Measurements from ENCODE around the gene FOLR2. TPM values are rescaled to one million over a fixed set of nuclear protein-coding genes. Genes with fewer than 3 reads are reported as not detected.
"Not testable (repeated sequence)": the region's sequence is repeated elsewhere in the genome, so short reads cannot be mapped to it uniquely, and the experiment has no call there.

FOLR2 gene
- total and polyA plus RNA-seq, 5 donors from 2014 or later: 0.26 TPM; not detected in 4

GRCh38 chr11:72191961-72192381 lies 24.6 kb upstream of the FOLR2 start, which contains the start of gene FOLR1:
Gene FOLR1, plus strand, starts transcription at chr11:72192140. Its CDS starts 34 bp downstream, at chr11:72192174.
- no peak for ATAC-seq (ENCODE audit: low read depth in 2 of 2)
- Histone ChIP-seq H3K9me3 (ENCODE audit: control insufficient read depth in 2 of 2, low read length in 2 of 2) (no peaks in the 10 kb centered on the region), H3K36me3 (ENCODE audit: control insufficient read depth, insufficient read depth, low read length) (no peaks in the 10 kb centered on the region), H3K27ac (ENCODE audit: insufficient read depth, low read length, poor library complexity, severe bottlenecking) (no peak within 1 kb of the TSS), H3K4me3 (ENCODE audit: low read depth, low read length) (no peak within 1 kb of the TSS), H3K4me1 (ENCODE audit: control insufficient read depth, insufficient read depth, low read length, poor library complexity, severe bottlenecking) (no peaks in the 10 kb centered on the region), H3K27me3 (ENCODE audit: control insufficient read depth, insufficient read depth, low read length) (no peaks in the 10 kb centered on the region)
- no peak within 1 kb of the TSS for H3K27ac Mint-ChIP-seq
- no peaks in the 10 kb centered on the region for H3K27me3 Mint-ChIP-seq
- H3K4me1 Mint-ChIP-seq: no peaks in the 10 kb centered on the region
- H3K36me3 Mint-ChIP-seq: no peaks in the 10 kb centered on the region
- no peaks in the 10 kb centered on the region for H3K9me3 Mint-ChIP-seq
- no peak for DNase-seq
- no peak within 1 kb of the TSS for H3K4me3 Mint-ChIP-seq

GRCh38 chr11:72195518-72196270 lies 20.9 kb upstream of the FOLR2 start:
- no peaks in the 10 kb centered on the region for H3K4me1 Mint-ChIP-seq
- no peaks in the 10 kb centered on the region for H3K27me3 ChIP-seq (ENCODE audit: control insufficient read depth, insufficient read depth, low read length)
- H3K36me3 ChIP-seq (ENCODE audit: control insufficient read depth, insufficient read depth, low read length): no peaks in the 10 kb centered on the region
- no peak overlapping the region for H3K27ac Mint-ChIP-seq
- no peaks in the 10 kb centered on the region for H3K4me1 ChIP-seq (ENCODE audit: control insufficient read depth, insufficient read depth, low read length, poor library complexity, severe bottlenecking)
- H3K36me3 Mint-ChIP-seq: no peaks in the 10 kb centered on the region
- H3K27ac ChIP-seq (ENCODE audit: insufficient read depth, low read length, poor library complexity, severe bottlenecking): no peak overlapping the region
- DNase-seq: no peak
- ATAC-seq (ENCODE audit: low read depth in 2 of 2): no peak
- H3K27me3 Mint-ChIP-seq: no peaks in the 10 kb centered on the region
- no peak overlapping the region for H3K4me3 Mint-ChIP-seq
- no peak overlapping the region for H3K4me3 ChIP-seq (ENCODE audit: low read depth, low read length)
- no peaks in the 10 kb centered on the region for H3K9me3 Mint-ChIP-seq
- no peaks in the 10 kb centered on the region for H3K9me3 ChIP-seq (ENCODE audit: control insufficient read depth in 2 of 2, low read length in 2 of 2)

- not testable (repeated sequence) for H3K9me3 Mint-ChIP-seq; DNase-seq; H3K4me1 ChIP-seq (ENCODE audit: control insufficient read depth, insufficient read depth, low read length, poor library complexity, severe bottlenecking); H3K27me3 Mint-ChIP-seq; H3K4me3 ChIP-seq (ENCODE audit: low read depth, low read length); H3K27ac Mint-ChIP-seq; ATAC-seq (ENCODE audit: low read depth in 2 of 2); H3K4me1 Mint-ChIP-seq; H3K36me3 Mint-ChIP-seq; H3K27me3 ChIP-seq (ENCODE audit: control insufficient read depth, insufficient read depth, low read length); H3K9me3 ChIP-seq (ENCODE audit: control insufficient read depth in 2 of 2, low read length in 2 of 2); H3K27ac ChIP-seq (ENCODE audit: insufficient read depth, low read length, poor library complexity, severe bottlenecking); H3K4me3 Mint-ChIP-seq; H3K36me3 ChIP-seq (ENCODE audit: control insufficient read depth, insufficient read depth, low read length)
These were observed 15.1 kb upstream of the FOLR2 start for GRCh38 chr11:72201445-72201844.

- Mint-ChIP-seq H3K27me3 (peaks cover 14% of the 10 kb centered on the region), H3K27ac (no peak overlapping the region), H3K4me3 (no peak overlapping the region), H3K9me3 (peaks cover 0 to 1% (median 0%) of the 10 kb centered on the region in 7 donors), H3K36me3 (no peaks in the 10 kb centered on the region), H3K4me1 (peaks cover 3 to 7% (median 4%) of the 10 kb centered on the region in 4 donors)
- Histone ChIP-seq H3K4me1 (ENCODE audit: control insufficient read depth, insufficient read depth, low read length, poor library complexity, severe bottlenecking) (no peaks in the 10 kb centered on the region), H3K27me3 (ENCODE audit: control insufficient read depth, insufficient read depth, low read length) (no peaks in the 10 kb centered on the region), H3K36me3 (ENCODE audit: control insufficient read depth, insufficient read depth, low read length) (no peaks in the 10 kb centered on the region), H3K27ac (ENCODE audit: insufficient read depth, low read length, poor library complexity, severe bottlenecking) (no peak overlapping the region), H3K9me3 (ENCODE audit: control insufficient read depth in 2 of 2, low read length in 2 of 2) (no peaks in the 10 kb centered on the region), H3K4me3 (ENCODE audit: low read depth, low read length) (no peak overlapping the region)
- no peak for DNase-seq
- no peak for ATAC-seq (ENCODE audit: low read depth in 2 of 2)
These were observed 14.0 kb upstream of the FOLR2 start for GRCh38 chr11:72202571-72202970.

- Mint-ChIP-seq H3K27ac (no peak overlapping the region), H3K4me1 (peaks cover 3 to 7% (median 4%) of the 10 kb centered on the region in 4 donors), H3K27me3 (peaks cover 14% of the 10 kb centered on the region), H3K4me3 (no peak overlapping the region), H3K36me3 (no peaks in the 10 kb centered on the region), H3K9me3 (peaks cover 0 to 1% (median 0%) of the 10 kb centered on the region in 7 donors)
- no peaks in the 10 kb centered on the region for H3K9me3 ChIP-seq (ENCODE audit: control insufficient read depth in 2 of 2, low read length in 2 of 2)
- H3K4me1 ChIP-seq (ENCODE audit: control insufficient read depth, insufficient read depth, low read length, poor library complexity, severe bottlenecking): no peaks in the 10 kb centered on the region
- no peaks in the 10 kb centered on the region for H3K36me3 ChIP-seq (ENCODE audit: control insufficient read depth, insufficient read depth, low read length)
- H3K27ac ChIP-seq (ENCODE audit: insufficient read depth, low read length, poor library complexity, severe bottlenecking): no peak overlapping the region
- ATAC-seq (ENCODE audit: low read depth in 2 of 2): peak in 1 of 2 donors; percentile 28
- peaks cover under 1% of the 10 kb centered on the region for H3K27me3 ChIP-seq (ENCODE audit: control insufficient read depth, insufficient read depth, low read length)
- peak in 1 of 3 donors; percentile 27 for DNase-seq
- no peak overlapping the region for H3K4me3 ChIP-seq (ENCODE audit: low read depth, low read length)
These were observed 13.4 kb upstream of the FOLR2 start for GRCh38 chr11:72203163-72203562.

- ATAC-seq (ENCODE audit: low read depth in 2 of 2) (no peak), DNase-seq (no peak)
- Mint-ChIP-seq H3K27ac (no peak overlapping the region), H3K4me1 (peaks cover 3 to 7% (median 4%) of the 10 kb centered on the region in 4 donors), H3K9me3 (peaks cover 0 to 13% (median 8%) of the 10 kb centered on the region in 7 donors), H3K36me3 (peaks cover 1% of the 10 kb centered on the region), H3K27me3 (peaks cover 22% of the 10 kb centered on the region), H3K4me3 (no peak overlapping the region)
- no peaks in the 10 kb centered on the region for H3K36me3 ChIP-seq (ENCODE audit: control insufficient read depth, insufficient read depth, low read length)
- peaks cover 5% of the 10 kb centered on the region for H3K27me3 ChIP-seq (ENCODE audit: control insufficient read depth, insufficient read depth, low read length)
- H3K9me3 ChIP-seq (ENCODE audit: control insufficient read depth in 2 of 2, low read length in 2 of 2): peaks cover 10 to 15% of the 10 kb centered on the region in 2 experiments
- H3K27ac ChIP-seq (ENCODE audit: insufficient read depth, low read length, poor library complexity, severe bottlenecking): no peak overlapping the region
- H3K4me3 ChIP-seq (ENCODE audit: low read depth, low read length): no peak overlapping the region
- no peaks in the 10 kb centered on the region for H3K4me1 ChIP-seq (ENCODE audit: control insufficient read depth, insufficient read depth, low read length, poor library complexity, severe bottlenecking)
These were observed 11.7 kb upstream of the FOLR2 start for GRCh38 chr11:72204886-72205285.

GRCh38 chr11:72206794-72207193 lies 9.8 kb upstream of the FOLR2 start:
- H3K36me3 ChIP-seq (ENCODE audit: control insufficient read depth, insufficient read depth, low read length); H3K27ac ChIP-seq (ENCODE audit: insufficient read depth, low read length, poor library complexity, severe bottlenecking); DNase-seq; H3K36me3 Mint-ChIP-seq; ATAC-seq (ENCODE audit: low read depth in 2 of 2); H3K4me3 ChIP-seq (ENCODE audit: low read depth, low read length); H3K4me1 Mint-ChIP-seq; H3K27ac Mint-ChIP-seq; H3K27me3 ChIP-seq (ENCODE audit: control insufficient read depth, insufficient read depth, low read length); H3K4me1 ChIP-seq (ENCODE audit: control insufficient read depth, insufficient read depth, low read length, poor library complexity, severe bottlenecking); H3K4me3 Mint-ChIP-seq: not testable (repeated sequence)
- Mint-ChIP-seq H3K9me3 (peaks cover 0 to 14% (median 11%) of the 10 kb centered on the region in 7 donors), H3K27me3 (peaks cover 33% of the 10 kb centered on the region)
- H3K9me3 ChIP-seq (ENCODE audit: control insufficient read depth in 2 of 2, low read length in 2 of 2): peaks cover 14 to 20% of the 10 kb centered on the region in 2 experiments

- H3K4me3 Mint-ChIP-seq: no peak overlapping the region
- Histone ChIP-seq H3K4me3 (ENCODE audit: low read depth, low read length) (no peak overlapping the region), H3K36me3 (ENCODE audit: control insufficient read depth, insufficient read depth, low read length) (no peaks in the 10 kb centered on the region), H3K9me3 (ENCODE audit: control insufficient read depth in 2 of 2, low read length in 2 of 2) (peaks cover 14 to 20% of the 10 kb centered on the region in 2 experiments), H3K27ac (ENCODE audit: insufficient read depth, low read length, poor library complexity, severe bottlenecking) (no peak overlapping the region), H3K4me1 (ENCODE audit: control insufficient read depth, insufficient read depth, low read length, poor library complexity, severe bottlenecking) (no peaks in the 10 kb centered on the region), H3K27me3 (ENCODE audit: control insufficient read depth, insufficient read depth, low read length) (peaks cover 8% of the 10 kb centered on the region)
- H3K4me1 Mint-ChIP-seq: peaks cover under 1 to 2% (median under 1%) of the 10 kb centered on the region in 4 donors
- ATAC-seq (ENCODE audit: low read depth in 2 of 2) (no peak), DNase-seq (no peak)
- peaks cover 3% of the 10 kb centered on the region for H3K36me3 Mint-ChIP-seq
- H3K9me3 Mint-ChIP-seq: peaks cover 0 to 14% (median 11%) of the 10 kb centered on the region in 7 donors
- peaks cover 37% of the 10 kb centered on the region for H3K27me3 Mint-ChIP-seq
- no peak overlapping the region for H3K27ac Mint-ChIP-seq
These were observed 8.3 kb upstream of the FOLR2 start for GRCh38 chr11:72208281-72208680.
